ENCODE measurements around the gene SMCO3. TPM values are rescaled to one million over a fixed set of nuclear protein-coding genes. Genes with fewer than 3 reads are reported as not detected.

Gene SMCO3
- total and polyA plus RNA-seq, 2 of the 13 experiments (the other 11 are each of a cell fraction or from before 2014, with no cell fraction given): 0.29 to 0.42 TPM

DNA sequence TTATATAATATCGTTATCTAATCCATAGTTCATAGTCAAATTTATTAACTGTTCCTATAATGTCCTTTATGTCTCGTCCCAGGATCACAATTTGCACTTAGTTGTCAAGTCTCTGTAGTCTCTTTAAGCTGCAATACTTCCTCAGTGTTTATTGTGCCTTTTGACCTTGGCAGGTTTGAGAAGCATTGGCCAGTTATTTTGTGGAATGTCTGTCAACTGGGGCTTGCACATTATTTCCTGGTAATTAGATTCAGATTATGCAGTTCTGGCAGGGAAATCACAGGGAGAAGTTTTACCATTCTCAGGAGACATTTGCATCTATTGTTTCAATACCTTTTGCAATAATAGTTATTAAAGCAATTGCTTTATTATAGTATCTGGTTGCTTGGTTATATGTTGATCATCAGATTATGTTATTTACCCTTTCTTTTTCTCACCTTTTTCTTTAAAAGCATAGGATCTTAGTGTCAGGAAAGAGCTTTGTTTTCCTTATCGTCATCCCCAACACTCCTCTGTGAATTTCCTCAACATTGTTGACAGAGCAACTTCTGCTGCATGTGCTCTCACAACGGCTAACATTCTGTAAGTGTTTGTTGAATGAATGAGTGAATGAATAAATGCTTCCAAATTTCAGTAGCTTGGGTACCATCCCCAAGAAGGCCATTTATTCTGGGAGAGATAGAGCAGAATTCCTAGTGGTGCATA, 33.0 kb upstream of the SMCO3 start:
- no peaks in the 10 kb centered on the region; a peak in 1 of 5 replicates for H3K27me3 ChIP-seq (ENCODE audit: control insufficient read depth in 1 of 2, insufficient read depth in 2 of 2, low read length in 2 of 2)
- 9% methylated on average over 4 of the region's 4 CpGs for WGBS (ENCODE audit: low lambda C conversion rate)
- H2AFZ ChIP-seq (ENCODE audit: low read length): no peak overlapping the region
- H3K9ac ChIP-seq (ENCODE audit: insufficient read depth, low read depth, low read length): no peak overlapping the region
- no peaks in the 10 kb centered on the region for H3K36me3 ChIP-seq (replicated peaks in 1 of 2; ENCODE audit: control insufficient read depth in 1 of 2, insufficient read depth in 2 of 2, low read length in 2 of 2)
- no peak overlapping the region for H3K4me2 ChIP-seq (ENCODE audit: low read depth, low read length)
- ChIA-PET POLR2A (interaction anchor here (1.7 kb wide), 1 partner anchor 77 kb away, joined by 3 read pairs; no protein-coding TSS in a partner anchor), CTCF (ENCODE audit: low intra/inter-chr PET ratio, low total read pairs) (no interaction called here)
- H3K79me2 ChIP-seq (ENCODE audit: insufficient read depth, low read length): no peaks in the 10 kb centered on the region
- H3K4me3 ChIP-seq (replicated peaks in 1 of 3; ENCODE audit: insufficient read depth in 1 of 3, low read depth in 2 of 3, low read length in 3 of 3): no peak overlapping the region
- H3K27ac ChIP-seq (ENCODE audit: extremely low read length, insufficient read depth, low read length): no peak overlapping the region
- intact Hi-C loops (cut with micrococcal nuclease; ENCODE audit: unreplicated experiment): loop anchor here (5.0 kb wide), 1 partner anchor 90 kb away; the partner anchor contains the start of gene ERP27
- FAIRE-seq: no peak
- no peaks in the 10 kb centered on the region for H4K20me1 ChIP-seq (ENCODE audit: insufficient read depth, low read length)
- no TSS peak for BruUV-seq (replicated peaks)
- no peaks in the 10 kb centered on the region for H3K9me3 ChIP-seq (ENCODE audit: low read length)
- H3K4me1 ChIP-seq (ENCODE audit: insufficient read depth, low read length): peaks cover 38% of the 10 kb centered on the region
- DNase-seq (ENCODE audit: low spot score): peak; percentile 23
- in situ Hi-C loops (cut with HindIII; ENCODE audit: extremely low pct_ligation_motif_present, low pct_unique_long_range_greater_than_20kb): no loop called here
- TF ChIP-seq FOXC1 (CRISPR knock-in tag; IDR thresholded peaks at IDR 0.05; ENCODE audit: borderline replicate concordance) (no peak), ELF3 (CRISPR knock-in tag; IDR thresholded peaks at IDR 0.05) (0 out of 2 replicates have a peak, but pooled peaks have one; percentile 14)
- ATAC-seq: no peak

DNA sequence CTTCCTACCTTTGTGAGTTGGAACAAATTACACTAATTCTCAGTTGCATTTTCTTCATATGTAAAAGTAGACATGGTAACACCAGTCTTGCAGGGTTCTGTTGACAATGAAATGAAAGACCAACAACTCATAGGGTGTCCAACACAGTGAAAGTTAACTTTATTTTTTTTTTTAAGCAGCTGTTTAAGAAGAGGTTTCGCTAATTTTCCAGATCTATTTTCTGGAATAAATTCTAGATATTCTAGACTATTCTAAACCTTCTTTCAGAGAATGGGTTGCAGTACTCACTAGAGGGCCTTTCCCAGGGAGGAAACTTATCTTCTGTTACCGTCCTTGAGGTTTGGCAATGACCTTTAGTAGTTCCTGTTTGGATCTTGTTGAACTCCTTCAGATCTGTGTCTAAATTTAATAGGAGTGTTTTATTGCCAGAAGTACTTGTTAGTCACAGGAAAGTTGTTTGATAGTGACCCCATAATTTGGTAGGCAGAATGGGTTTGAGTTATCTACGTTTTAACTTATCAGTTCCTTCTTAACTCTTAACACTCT, 32.1 kb upstream of the SMCO3 start:
- H3K36me3 ChIP-seq (replicated peaks in 1 of 2; ENCODE audit: control insufficient read depth in 1 of 2, insufficient read depth in 2 of 2, low read length in 2 of 2): no peaks in the 10 kb centered on the region
- H3K27me3 ChIP-seq (ENCODE audit: control insufficient read depth in 1 of 2, insufficient read depth in 2 of 2, low read length in 2 of 2): no peaks in the 10 kb centered on the region; a peak in 1 of 5 replicates
- no peak for ATAC-seq
- H3K4me2 ChIP-seq (ENCODE audit: low read depth, low read length): no peak overlapping the region
- ChIA-PET POLR2A (interaction anchor here (1.7 kb wide), 1 partner anchor 76 kb away, joined by 3 read pairs; no protein-coding TSS in a partner anchor), CTCF (ENCODE audit: low intra/inter-chr PET ratio, low total read pairs) (interaction anchor here (2.2 kb wide), 1 partner anchor 35 kb away, joined by 6 read pairs; no protein-coding TSS in a partner anchor)
- FAIRE-seq: no peak
- peaks cover 42% of the 10 kb centered on the region for H3K4me1 ChIP-seq (ENCODE audit: insufficient read depth, low read length)
- in situ Hi-C loops (cut with HindIII; ENCODE audit: extremely low pct_ligation_motif_present, low pct_unique_long_range_greater_than_20kb): no loop called here
- no TSS peak for BruUV-seq (replicated peaks)
- WGBS (ENCODE audit: low lambda C conversion rate): 52% methylated on average over 3 of the region's 3 CpGs
- peaks cover 7% of the 10 kb centered on the region for H3K79me2 ChIP-seq (ENCODE audit: insufficient read depth, low read length)
- H3K9me3 ChIP-seq (ENCODE audit: low read length): no peaks in the 10 kb centered on the region
- H3K4me3 ChIP-seq (replicated peaks in 1 of 3; ENCODE audit: insufficient read depth in 1 of 3, low read depth in 2 of 3, low read length in 3 of 3): no peak overlapping the region
- no peak overlapping the region for H2AFZ ChIP-seq (ENCODE audit: low read length)
- H3K27ac ChIP-seq (ENCODE audit: extremely low read length, insufficient read depth, low read length): no peak overlapping the region
- intact Hi-C loops (cut with micrococcal nuclease; ENCODE audit: unreplicated experiment): loop anchor here (5.0 kb wide), 1 partner anchor 91 kb away; the partner anchor contains the start of gene ERP27
- no peak overlapping the region for H3K9ac ChIP-seq (ENCODE audit: insufficient read depth, low read depth, low read length)
- DNase-seq (ENCODE audit: low spot score): no peak
- H4K20me1 ChIP-seq (ENCODE audit: insufficient read depth, low read length): no peaks in the 10 kb centered on the region
- TF ChIP-seq SALL1 (CRISPR knock-in tag; IDR thresholded peaks at IDR 0.05) (no peak), SUZ12 (IDR thresholded peaks at IDR 0.05; ENCODE audit: low read depth, low read length) (no peak), ZNF17 (CRISPR knock-in tag; IDR thresholded peaks at IDR 0.05) (no peak), ZNF431 (CRISPR knock-in tag; IDR thresholded peaks at IDR 0.05; ENCODE audit: borderline replicate concordance, low read depth) (no peak), ZNF549 (CRISPR knock-in tag; IDR thresholded peaks at IDR 0.05) (no peak), SMYD3 (CRISPR knock-in tag; IDR thresholded peaks at IDR 0.05) (no peak), ZBTB8A (CRISPR knock-in tag; IDR thresholded peaks at IDR 0.05; ENCODE audit: borderline replicate concordance, low read depth) (no peak), TOE1 (CRISPR knock-in tag; IDR thresholded peaks at IDR 0.05) (no peak)
- TF ChIP-seq, protein P1, sequence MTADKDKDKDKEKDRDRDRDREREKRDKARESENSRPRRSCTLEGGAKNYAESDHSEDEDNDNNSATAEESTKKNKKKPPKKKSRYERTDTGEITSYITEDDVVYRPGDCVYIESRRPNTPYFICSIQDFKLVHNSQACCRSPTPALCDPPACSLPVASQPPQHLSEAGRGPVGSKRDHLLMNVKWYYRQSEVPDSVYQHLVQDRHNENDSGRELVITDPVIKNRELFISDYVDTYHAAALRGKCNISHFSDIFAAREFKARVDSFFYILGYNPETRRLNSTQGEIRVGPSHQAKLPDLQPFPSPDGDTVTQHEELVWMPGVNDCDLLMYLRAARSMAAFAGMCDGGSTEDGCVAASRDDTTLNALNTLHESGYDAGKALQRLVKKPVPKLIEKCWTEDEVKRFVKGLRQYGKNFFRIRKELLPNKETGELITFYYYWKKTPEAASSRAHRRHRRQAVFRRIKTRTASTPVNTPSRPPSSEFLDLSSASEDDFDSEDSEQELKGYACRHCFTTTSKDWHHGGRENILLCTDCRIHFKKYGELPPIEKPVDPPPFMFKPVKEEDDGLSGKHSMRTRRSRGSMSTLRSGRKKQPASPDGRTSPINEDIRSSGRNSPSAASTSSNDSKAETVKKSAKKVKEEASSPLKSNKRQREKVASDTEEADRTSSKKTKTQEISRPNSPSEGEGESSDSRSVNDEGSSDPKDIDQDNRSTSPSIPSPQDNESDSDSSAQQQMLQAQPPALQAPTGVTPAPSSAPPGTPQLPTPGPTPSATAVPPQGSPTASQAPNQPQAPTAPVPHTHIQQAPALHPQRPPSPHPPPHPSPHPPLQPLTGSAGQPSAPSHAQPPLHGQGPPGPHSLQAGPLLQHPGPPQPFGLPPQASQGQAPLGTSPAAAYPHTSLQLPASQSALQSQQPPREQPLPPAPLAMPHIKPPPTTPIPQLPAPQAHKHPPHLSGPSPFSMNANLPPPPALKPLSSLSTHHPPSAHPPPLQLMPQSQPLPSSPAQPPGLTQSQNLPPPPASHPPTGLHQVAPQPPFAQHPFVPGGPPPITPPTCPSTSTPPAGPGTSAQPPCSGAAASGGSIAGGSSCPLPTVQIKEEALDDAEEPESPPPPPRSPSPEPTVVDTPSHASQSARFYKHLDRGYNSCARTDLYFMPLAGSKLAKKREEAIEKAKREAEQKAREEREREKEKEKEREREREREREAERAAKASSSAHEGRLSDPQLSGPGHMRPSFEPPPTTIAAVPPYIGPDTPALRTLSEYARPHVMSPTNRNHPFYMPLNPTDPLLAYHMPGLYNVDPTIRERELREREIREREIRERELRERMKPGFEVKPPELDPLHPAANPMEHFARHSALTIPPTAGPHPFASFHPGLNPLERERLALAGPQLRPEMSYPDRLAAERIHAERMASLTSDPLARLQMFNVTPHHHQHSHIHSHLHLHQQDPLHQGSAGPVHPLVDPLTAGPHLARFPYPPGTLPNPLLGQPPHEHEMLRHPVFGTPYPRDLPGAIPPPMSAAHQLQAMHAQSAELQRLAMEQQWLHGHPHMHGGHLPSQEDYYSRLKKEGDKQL (CRISPR knock-in tag; IDR thresholded peaks at IDR 0.05; ENCODE audit: low read depth): no peak
